Ishikawa (cell line): ENCODE results near the gene GRIPAP1.

Experiments used
- CEBPB ChIP-seq: IDR thresholded peaks from 2 replicates; pipeline ENCODE4 v1.6.1; 2012
- CREB1 ChIP-seq: IDR thresholded peaks from 2 replicates; pipeline ENCODE4 v1.6.1; 2012; ENCODE audit warnings: low read depth
- EP300 ChIP-seq: IDR thresholded peaks from 2 replicates; pipeline ENCODE4 v1.6.1; 2012; ENCODE audit warnings: borderline replicate concordance
- NFIC ChIP-seq: IDR thresholded peaks from 2 replicates; pipeline ENCODE4 v1.6.1; 2012
- RAD21 ChIP-seq: IDR thresholded peaks from 2 replicates; pipeline ENCODE4 v1.6.1; 2012; ENCODE audit warnings: low read depth
- REST ChIP-seq: IDR thresholded peaks from 2 replicates; pipeline ENCODE4 v1.6.1; 2012; ENCODE audit warnings: low read depth, mild to moderate bottlenecking
- TAF1 ChIP-seq: IDR thresholded peaks from 2 replicates; pipeline ENCODE4 v1.6.1; 2012; ENCODE audit warnings: low read depth, mild to moderate bottlenecking
- TCF12 ChIP-seq: IDR thresholded peaks from 2 replicates; pipeline ENCODE4 v1.6.1; 2012; ENCODE audit warnings: low read depth
- USF1 ChIP-seq: IDR thresholded peaks from 2 replicates; pipeline ENCODE4 v1.6.1; 2012

- TF ChIP-seq USF1 (no peak), RAD21 (no peak), CEBPB (no peak), TCF12 (no peak), REST (no peak), NFIC (no peak), TAF1 (no peak), EP300 (no peak), CREB1 (no peak)
Observed at GRCh38 chrX:48937054-48937907, 64.8 kb downstream of the GRIPAP1 start.
